HG03442 (cell line): Measurements from ENCODE around the gene OR10H2.
"Not testable (repeated sequence)": the region's sequence is repeated elsewhere in the genome, so short reads cannot be mapped to it uniquely, and the experiment has no call there.

Experiments
- ATAC-seq: cut with Tn5 transposase; IDR thresholded peaks from one replicate; pipeline ENCODE4 v1.9.1; 2021; ENCODE audit warnings: mild to moderate bottlenecking, moderate library complexity; ENCODE audit not compliant: unreplicated experiment

Gene OR10H2

GRCh38 chr19:15727724-15728123 lies at the start of gene OR10H2:
Gene OR10H2 (plus strand): TSS chr19:15728024. CDS start chr19:15728044, 20 bp downstream.
- ATAC-seq: no peak

- no peak for ATAC-seq
Measured at GRCh38 chr19:15679089-15679488, 48.7 kb upstream of the OR10H2 start.

GRCh38 chr19:15679865-15680264 lies 48.0 kb upstream of the OR10H2 start:
- ATAC-seq: not testable (repeated sequence)

- no peak for ATAC-seq
Measured at GRCh38 chr19:15680478-15681322, 47.1 kb upstream of the OR10H2 start.

GRCh38 chr19:15683411-15683810 lies 44.4 kb upstream of the OR10H2 start:
- ATAC-seq: no peak

- no peak for ATAC-seq
Measured at GRCh38 chr19:15684828-15685227, 43.0 kb upstream of the OR10H2 start.

- no peak for ATAC-seq
Measured at GRCh38 chr19:15696654-15697194, 31.1 kb upstream of the OR10H2 start.

GRCh38 chr19:15701757-15702533 lies 25.9 kb upstream of the OR10H2 start:
- no peak for ATAC-seq

- no peak for ATAC-seq
Measured at GRCh38 chr19:15702534-15702930, 25.3 kb upstream of the OR10H2 start.

- ATAC-seq: no peak
Measured at GRCh38 chr19:15714638-15715037, 13.2 kb upstream of the OR10H2 start.

GRCh38 chr19:15715642-15716041 lies 12.2 kb upstream of the OR10H2 start:
- ATAC-seq: no peak

- no peak for ATAC-seq
Measured at GRCh38 chr19:15717809-15718208, 10.0 kb upstream of the OR10H2 start.

GRCh38 chr19:15721268-15721667 lies 6.6 kb upstream of the OR10H2 start:
- ATAC-seq: no peak

GRCh38 chr19:15722956-15723355 lies 4.9 kb upstream of the OR10H2 start:
- no peak for ATAC-seq

- ATAC-seq: no peak
Measured at GRCh38 chr19:15730538-15730937, 2.7 kb downstream of the OR10H2 start.

GRCh38 chr19:15732388-15732787 lies 4.6 kb downstream of the OR10H2 start:
- ATAC-seq: no peak

- ATAC-seq: no peak
Measured at GRCh38 chr19:15733895-15734294, 6.1 kb downstream of the OR10H2 start.

GRCh38 chr19:15737722-15738121 lies 9.9 kb downstream of the OR10H2 start, which contains the start of gene OR10H3:
Gene OR10H3 (plus strand): TSS chr19:15737985. CDS start chr19:15741393, 3,408 bp downstream.
- ATAC-seq: no peak

- no peak for ATAC-seq
Measured at GRCh38 chr19:15740785-15741184, 13.0 kb downstream of the OR10H2 start.

GRCh38 chr19:15748239-15748638 lies 20.4 kb downstream of the OR10H2 start:
- no peak for ATAC-seq

GRCh38 chr19:15758379-15758778 lies 30.6 kb downstream of the OR10H2 start:
- no peak for ATAC-seq
